Stimulated activated CD8-positive, alpha-beta memory T cell treated with anti-CD3 and anti-CD28 coated beads, Interleukin-4, amount 100 ng/mL, for 24 hours (primary cell): ENCODE results near the gene NBPF20.
"Not testable (repeated sequence)": the region's sequence is repeated elsewhere in the genome, so short reads cannot be mapped to it uniquely, and the experiment has no call there.

Source experiments
- DNase-seq: peaks from one replicate; pipeline ENCODE4 v3.0.0-alpha.2; 2020; ENCODE audit warnings: low read depth

Gene NBPF20

GRCh38 chr1:145430830-145431229, 5.4 kb upstream of the NBPF20 start:
- DNase-seq: not testable (repeated sequence)

DNA sequence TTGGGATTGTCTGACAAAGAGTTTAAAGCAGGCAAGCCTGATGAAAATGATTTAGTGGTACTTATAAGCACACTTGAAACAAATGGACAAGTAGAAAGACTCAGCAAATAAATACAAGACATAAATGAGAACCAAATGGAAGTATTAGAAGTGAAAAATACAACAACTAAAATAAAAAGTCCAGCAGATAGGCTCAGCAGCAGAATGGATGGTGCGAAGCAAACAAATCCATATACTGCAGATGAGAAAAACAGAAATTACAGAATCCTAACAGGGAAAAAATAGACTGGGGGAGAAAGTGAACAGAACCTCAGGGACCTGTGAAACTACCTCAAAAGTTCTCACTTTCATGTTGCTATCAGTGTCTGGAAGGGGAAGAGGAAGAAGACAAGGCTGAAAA, 3.9 kb upstream of the NBPF20 start:
- DNase-seq: not testable (repeated sequence)

- DNase-seq: peak; percentile 19
These were observed 579 bp downstream of the NBPF20 start for GRCh38 chr1:145424612-145425435.

DNA sequence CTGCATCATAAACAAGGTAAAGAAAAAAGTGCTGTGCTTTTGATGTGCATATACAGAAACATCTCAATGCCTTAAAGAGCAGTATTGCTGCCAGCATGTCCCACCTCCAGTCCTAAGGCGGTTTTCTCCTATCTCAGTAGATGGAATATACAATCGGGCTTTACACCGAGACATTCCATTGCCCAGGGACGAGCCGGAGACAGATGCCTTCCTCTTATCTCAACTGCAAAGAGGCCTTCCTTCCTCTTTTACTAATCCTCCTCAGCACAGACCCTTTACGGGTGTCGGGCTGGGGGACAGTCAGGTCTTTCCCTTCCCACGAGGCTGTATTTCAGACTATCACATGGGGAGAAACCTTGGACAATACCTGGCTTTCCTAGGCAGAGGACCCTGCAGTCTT, 10.3 kb downstream of the NBPF20 start:
- not testable (repeated sequence) for DNase-seq

DNA sequence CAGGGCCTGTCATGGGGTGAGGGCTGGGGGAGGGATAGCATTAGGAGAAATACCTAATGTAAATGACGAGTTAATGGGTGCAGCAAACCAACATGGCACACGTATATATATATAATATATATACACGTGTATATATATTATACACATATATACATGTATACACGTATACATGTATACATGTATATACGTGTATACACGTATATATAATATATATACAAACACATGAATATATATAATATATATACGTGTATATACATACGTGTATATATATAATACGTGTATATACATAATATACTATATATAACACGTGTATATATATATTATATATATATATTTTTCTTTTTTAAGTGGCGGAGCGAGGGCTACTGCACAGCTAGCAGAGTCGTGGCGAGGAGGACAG, 18.1 kb downstream of the NBPF20 start:
- not testable (repeated sequence) for DNase-seq

DNA sequence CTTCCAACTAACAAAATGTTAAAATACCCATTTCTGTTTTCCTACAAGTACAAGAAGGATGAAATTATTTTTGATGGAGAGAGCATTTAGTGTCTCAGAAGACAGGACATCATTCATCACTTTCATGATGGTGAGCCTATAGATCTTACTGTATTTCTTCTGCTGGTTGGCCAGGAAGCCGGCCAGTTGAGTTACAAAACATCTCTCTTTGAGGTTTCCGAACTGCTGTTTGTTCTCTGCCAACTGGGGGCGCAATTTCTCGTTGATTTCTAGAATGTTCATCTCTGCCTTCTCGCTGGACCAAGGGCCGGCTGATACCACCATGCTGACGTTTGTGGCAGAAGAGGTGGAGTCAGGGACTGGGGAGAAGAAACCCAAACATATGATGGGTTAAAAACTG, 20.5 kb downstream of the NBPF20 start:
- DNase-seq: not testable (repeated sequence)

- not testable (repeated sequence) for DNase-seq
These were observed 24.7 kb downstream of the NBPF20 start for GRCh38 chr1:145400701-145401100.
